ENCODE results near the gene UQCRHL.

DNA sequence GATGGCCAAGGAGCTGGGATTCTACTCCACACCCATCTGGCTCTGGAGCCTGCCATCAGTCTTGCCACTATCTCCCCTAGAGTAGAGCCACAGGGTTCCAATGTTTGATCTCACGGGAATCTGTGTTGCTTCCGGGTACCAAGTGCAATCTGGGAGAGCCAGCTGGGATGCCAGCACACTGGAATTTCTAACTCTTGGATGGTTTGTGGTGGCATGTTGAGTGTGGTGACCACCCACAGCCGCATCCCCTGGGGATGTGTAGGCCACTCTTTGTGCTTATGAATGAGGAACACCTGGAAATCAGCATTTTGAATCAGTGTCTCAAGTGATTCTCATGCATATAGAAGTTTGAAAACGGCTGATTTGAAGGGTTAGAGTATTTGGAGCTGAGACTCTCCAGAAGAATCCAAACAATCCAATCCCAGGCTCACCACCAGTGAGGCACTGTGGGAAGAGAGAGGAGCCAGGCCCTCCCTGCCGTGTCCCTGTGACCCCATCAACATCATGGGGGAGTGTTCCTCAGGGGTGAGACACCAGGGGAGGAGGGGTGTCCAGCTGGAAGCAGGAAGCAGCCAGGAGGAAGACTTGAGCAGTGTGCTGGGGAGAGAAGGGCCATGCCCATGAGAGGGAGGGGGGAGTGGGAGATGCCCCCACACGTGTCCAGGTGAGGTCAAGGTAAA, 35.5 kb downstream of the UQCRHL start:
- TF ChIP-seq, protein P1, sequence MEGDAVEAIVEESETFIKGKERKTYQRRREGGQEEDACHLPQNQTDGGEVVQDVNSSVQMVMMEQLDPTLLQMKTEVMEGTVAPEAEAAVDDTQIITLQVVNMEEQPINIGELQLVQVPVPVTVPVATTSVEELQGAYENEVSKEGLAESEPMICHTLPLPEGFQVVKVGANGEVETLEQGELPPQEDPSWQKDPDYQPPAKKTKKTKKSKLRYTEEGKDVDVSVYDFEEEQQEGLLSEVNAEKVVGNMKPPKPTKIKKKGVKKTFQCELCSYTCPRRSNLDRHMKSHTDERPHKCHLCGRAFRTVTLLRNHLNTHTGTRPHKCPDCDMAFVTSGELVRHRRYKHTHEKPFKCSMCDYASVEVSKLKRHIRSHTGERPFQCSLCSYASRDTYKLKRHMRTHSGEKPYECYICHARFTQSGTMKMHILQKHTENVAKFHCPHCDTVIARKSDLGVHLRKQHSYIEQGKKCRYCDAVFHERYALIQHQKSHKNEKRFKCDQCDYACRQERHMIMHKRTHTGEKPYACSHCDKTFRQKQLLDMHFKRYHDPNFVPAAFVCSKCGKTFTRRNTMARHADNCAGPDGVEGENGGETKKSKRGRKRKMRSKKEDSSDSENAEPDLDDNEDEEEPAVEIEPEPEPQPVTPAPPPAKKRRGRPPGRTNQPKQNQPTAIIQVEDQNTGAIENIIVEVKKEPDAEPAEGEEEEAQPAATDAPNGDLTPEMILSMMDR (conservative IDR thresholded peaks at IDR 0.05; ENCODE audit: low read depth in 2 of 2): no peak
- no peak for TF ChIP-seq EZH2 (IDR thresholded peaks at IDR 0.05; ENCODE audit: low read depth, unreplicated experiment)
